HT-29 (cell line): ENCODE data around the gene PIN4. TPM values are rescaled to one million over a fixed set of nuclear protein-coding genes. Genes with fewer than 3 reads are reported as not detected.
A peak's percentile ranks its signal among the peaks of the same experiment; 100 is the strongest.
"Not testable (repeated sequence)": the region's sequence is repeated elsewhere in the genome, so short reads cannot be mapped to it uniquely, and the experiment has no call there.

Experiments used
- DNase-seq: peaks from one replicate; pipeline ENCODE4 v3.0.0-alpha.2; 2015; ENCODE audit warnings: low spot score
- total RNA-seq: library from RNA; depleted of rRNA; stranded (reverse); fragments of >200 nt; shearing (Covaris generic); gene quantifications from 2 replicates; pipeline ENCODE4 v1.2.3, GENCODE V29; 2014; rRNA removed

The PIN4 gene
- total RNA-seq: 17.5 and 18.5 TPM in 2 replicates

- peak; percentile 97 for DNase-seq
Observed at GRCh38 chrX:72181178-72182125, at the start of gene PIN4. TSS of gene PIN4 (plus strand) at chrX:72181757. CDS start at chrX:72181786, 29 bp downstream.

DNA sequence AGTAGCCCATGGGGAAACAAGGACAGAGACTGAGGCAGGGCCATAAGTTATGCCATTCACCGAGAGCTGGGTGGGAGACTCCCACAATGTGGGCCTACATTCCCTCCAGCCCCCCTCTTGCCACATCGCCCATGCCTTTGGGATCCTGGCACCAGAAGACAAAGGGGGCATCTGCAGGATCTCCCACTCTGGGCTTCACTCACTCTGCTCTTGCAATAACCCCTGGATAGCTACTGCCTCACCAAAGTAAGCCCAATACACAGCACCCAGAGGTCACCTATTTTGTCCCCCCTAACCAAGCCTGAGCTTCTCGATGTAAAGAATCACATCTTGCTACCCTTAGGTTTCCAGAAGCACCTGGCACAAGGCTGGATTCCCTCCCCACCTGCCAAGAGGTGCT lies 49.1 kb upstream of the PIN4 start:
- no peak for DNase-seq

- no peak for DNase-seq
Observed at GRCh38 chrX:72133851-72134546, 47.6 kb upstream of the PIN4 start.

GRCh38 chrX:72137846-72138495 lies 43.6 kb upstream of the PIN4 start:
- DNase-seq: no peak

- no peak for DNase-seq
Observed at GRCh38 chrX:72139538-72139937, 42.0 kb upstream of the PIN4 start.

DNA sequence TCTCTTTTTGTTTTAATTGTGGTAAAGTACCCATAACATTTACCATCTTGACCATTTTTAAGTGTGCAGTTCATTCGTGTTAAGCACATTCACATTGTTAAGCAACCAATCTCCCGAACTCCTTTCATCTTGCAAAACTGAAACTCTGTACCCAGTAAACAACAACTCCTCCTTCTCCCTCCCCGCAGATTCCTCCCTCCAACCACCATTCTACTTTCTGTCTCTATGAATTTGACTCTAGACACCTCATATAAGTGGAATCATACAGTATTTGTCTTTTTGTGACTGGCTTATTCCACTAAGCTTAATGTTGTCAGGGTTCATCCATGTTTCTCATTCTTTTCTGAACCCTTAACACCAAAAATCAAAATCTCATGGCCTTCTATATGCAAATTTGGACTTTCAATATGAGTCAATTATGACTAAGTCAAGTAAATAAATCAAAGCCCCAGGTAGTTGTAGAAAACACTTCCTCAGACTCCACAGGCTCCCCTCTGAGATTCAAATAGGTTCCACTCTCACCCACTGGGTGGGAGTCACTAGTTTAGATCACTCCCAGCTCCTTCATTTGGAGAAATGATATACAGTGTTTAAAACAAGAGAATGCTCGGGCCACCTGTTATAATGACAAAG lies 40.1 kb upstream of the PIN4 start:
- no peak for DNase-seq

- DNase-seq: no peak
Observed at GRCh38 chrX:72142094-72142793, 39.3 kb upstream of the PIN4 start.

GRCh38 chrX:72142794-72143608 lies 38.6 kb upstream of the PIN4 start:
- no peak for DNase-seq

DNA sequence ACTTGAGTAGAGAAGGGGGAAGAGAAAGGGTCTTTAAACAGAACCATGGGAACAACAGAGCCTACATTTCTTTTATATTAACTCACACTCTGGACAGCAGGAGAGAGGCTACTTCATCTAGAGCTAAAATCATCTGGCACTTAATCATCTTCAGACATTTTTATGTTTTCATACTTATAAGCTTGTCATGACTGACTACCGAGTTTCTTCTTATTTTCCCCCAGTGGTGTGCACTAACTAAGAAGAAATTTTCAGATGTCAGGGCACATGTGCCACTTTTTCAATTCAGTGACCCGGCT lies 38.0 kb upstream of the PIN4 start:
- no peak for DNase-seq

- DNase-seq: no peak
Observed at GRCh38 chrX:72145181-72145580, 36.4 kb upstream of the PIN4 start.

DNA sequence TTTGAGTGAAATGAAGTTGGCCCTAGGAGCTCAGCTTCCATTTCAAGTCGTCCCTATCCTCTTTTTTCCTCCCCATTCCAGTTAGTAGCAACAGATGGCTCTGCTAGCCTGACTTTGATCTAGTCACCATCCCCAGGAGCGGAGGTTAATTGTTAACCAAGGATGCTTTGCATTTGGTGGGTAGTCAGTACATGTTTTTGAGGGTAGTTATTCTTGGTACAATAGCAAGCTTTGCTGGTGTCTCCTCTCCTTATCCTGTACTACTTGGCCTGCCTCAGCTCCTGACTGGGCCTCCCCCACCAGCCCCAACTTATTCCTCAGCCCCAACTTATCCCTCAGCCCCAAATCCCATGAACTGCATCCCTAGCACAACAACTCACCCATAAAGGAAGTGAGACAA lies 35.0 kb upstream of the PIN4 start:
- no peak for DNase-seq

DNA sequence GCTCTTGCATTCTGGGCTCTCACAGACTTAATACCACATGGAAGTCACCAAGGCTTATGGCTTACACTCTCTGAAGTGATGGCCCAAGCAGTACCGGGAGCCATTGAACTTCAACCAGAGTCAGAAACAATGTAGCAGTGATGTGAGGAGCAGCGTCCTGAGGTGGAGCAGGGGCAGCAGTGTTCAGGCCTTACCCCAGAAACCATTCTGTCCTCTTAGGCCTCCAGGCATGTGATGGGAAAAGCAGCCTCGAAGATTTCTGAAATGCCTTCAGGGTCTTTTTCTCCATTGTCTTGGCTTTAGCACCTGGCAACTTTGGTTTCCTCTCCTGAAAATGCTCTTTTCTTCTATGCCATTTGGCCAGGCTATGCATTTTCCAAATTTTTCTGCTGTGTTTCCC lies 22.8 kb upstream of the PIN4 start:
- no peak for DNase-seq

GRCh38 chrX:72159769-72160168 lies 21.8 kb upstream of the PIN4 start:
- DNase-seq: no peak

DNA sequence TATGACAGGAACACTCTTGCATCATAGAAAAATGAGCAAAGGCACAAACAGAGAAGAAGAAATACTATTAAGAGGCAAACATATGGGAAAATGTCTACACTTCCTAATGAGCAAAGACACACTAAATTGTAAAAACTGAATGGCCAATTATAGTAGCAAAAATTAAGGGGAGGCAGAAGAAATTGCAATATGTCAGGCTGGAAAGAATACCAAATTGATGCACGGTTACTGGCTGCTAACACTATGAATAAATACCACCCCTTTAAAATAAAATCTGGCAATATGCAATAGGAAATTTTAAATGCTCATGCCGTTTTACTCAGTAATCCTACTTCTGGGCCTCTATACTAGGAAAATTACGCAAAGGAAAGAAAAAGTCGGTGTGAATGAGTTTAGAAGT lies 16.0 kb upstream of the PIN4 start:
- no peak for DNase-seq

- no peak for DNase-seq
Observed at GRCh38 chrX:72169008-72169728, 12.4 kb upstream of the PIN4 start.

GRCh38 chrX:72176289-72176688 lies 5.3 kb upstream of the PIN4 start:
- DNase-seq: not testable (repeated sequence)

GRCh38 chrX:72176981-72177380 lies 4.6 kb upstream of the PIN4 start:
- no peak for DNase-seq

DNA sequence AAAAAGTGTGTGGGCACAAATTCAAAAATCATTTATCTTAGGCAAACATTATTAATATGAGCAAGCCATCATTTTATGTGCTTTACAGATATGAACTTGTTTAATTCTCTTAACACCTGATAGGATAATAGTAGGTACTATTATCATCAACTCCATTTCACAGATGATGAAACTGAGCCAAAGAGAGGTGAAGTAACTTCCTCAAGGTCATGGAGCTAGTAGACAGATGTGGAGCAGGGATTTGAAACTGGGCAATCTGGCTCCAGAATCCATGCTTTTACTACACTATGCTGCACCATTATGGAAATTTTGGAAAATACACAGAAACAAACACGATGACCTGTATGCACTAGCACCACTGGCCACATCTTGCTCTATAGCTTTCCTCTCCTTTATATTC lies 1.0 kb upstream of the PIN4 start:
- no peak for DNase-seq

DNA sequence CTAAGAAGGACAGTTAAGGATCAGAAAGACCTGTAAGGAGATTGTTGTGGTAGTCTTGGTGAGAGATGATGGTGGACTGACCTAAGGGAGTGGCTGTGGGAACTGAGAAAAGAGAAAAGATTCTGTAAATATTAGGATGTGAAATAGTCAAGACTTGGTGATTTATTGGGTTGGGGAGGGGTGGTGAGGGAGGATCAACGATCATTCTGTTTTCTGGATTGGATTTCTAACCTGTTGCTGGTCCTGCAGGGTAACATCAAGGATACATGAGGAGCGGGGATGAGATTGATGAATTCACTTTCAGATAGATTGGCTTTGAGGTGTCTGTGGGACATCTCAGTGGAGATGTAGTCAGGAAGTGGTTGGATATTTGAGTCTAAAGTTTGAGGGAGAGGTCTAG lies 1.4 kb downstream of the PIN4 start:
- no peak for DNase-seq
